MM.1S (cell line): Measurements from ENCODE around the gene TMEM204.

Source experiments
- EZH2 ChIP-seq: fragments of 300-600 bp; sonication (generic); optimal IDR thresholded peaks from 2 replicates; pipeline ENCODE3; 2017; ENCODE audit warnings: low read depth, mild to moderate bottlenecking, antibody characterized with exemption, low read length, mixed read lengths
- EZH2phosphoT487 ChIP-seq: fragments of 300-600 bp; sonication (generic); IDR thresholded peaks from 2 replicates; pipeline ENCODE4 v1.6.1; 2018; ENCODE audit warnings: antibody characterized with exemption, low read length
- TF ChIP-seq, protein P1 (sequence below): fragments of 300-600 bp; sonication (generic); IDR thresholded peaks from 2 replicates; pipeline ENCODE4 v1.5.1; 2016; ENCODE audit warnings: antibody characterized with exemption, low read length, mixed read lengths

DNA sequence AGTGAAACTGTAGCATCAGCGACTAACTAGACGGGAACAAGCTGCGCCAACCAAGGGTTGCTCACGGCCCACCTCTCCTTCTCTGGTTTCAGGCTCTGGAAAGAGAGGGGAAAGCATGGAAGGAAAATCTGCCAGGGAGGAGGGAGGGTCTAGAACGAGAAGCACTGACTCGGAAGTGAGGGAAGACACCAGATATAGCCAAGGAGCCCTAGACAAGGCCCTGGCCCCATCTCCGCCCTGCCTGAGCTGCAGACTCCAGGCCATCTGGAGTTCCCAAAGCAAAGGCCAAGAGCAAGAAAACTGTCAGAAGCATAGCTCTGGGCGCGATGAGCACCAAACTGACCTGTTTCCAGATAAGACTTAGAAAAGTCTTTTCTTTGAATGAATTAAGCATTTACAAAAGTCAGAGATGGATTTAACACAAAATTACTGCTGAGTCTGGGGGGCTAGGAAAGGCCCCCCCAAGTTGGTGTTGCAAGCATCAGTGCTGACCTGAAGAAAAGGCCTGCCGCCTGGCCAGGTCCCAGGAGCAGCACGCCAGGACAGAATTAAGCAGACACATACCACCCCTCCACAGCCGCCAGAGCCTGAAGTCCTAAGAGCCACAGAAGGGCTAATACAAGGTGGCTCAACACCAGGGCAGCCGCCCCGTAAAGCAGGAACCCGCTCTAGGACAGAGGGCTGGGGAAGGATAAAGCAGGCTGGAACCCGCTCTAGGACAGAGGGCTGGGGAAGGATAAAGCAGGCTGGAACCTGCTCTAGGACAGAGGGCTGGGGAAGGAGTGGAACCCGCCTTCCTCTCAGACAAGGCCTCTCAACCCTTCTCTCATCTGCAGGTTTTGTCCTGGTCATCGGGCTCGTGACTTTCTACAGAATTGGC lies 20.7 kb downstream of the TMEM204 start:
- TF ChIP-seq, protein P1, sequence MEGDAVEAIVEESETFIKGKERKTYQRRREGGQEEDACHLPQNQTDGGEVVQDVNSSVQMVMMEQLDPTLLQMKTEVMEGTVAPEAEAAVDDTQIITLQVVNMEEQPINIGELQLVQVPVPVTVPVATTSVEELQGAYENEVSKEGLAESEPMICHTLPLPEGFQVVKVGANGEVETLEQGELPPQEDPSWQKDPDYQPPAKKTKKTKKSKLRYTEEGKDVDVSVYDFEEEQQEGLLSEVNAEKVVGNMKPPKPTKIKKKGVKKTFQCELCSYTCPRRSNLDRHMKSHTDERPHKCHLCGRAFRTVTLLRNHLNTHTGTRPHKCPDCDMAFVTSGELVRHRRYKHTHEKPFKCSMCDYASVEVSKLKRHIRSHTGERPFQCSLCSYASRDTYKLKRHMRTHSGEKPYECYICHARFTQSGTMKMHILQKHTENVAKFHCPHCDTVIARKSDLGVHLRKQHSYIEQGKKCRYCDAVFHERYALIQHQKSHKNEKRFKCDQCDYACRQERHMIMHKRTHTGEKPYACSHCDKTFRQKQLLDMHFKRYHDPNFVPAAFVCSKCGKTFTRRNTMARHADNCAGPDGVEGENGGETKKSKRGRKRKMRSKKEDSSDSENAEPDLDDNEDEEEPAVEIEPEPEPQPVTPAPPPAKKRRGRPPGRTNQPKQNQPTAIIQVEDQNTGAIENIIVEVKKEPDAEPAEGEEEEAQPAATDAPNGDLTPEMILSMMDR: no peak
- TF ChIP-seq EZH2phosphoT487 (no peak), EZH2 (no peak)
